GM19238 (cell line): ENCODE results near the gene INVS.
"Not testable (repeated sequence)": the region's sequence is repeated elsewhere in the genome, so short reads cannot be mapped to it uniquely, and the experiment has no call there.

Experiments used
- DNase-seq: peaks from one replicate; pipeline ENCODE4 v3.0.0; 2011; ENCODE audit warnings: low spot score; ENCODE audit not compliant: insufficient read length

The INVS gene, protein sequence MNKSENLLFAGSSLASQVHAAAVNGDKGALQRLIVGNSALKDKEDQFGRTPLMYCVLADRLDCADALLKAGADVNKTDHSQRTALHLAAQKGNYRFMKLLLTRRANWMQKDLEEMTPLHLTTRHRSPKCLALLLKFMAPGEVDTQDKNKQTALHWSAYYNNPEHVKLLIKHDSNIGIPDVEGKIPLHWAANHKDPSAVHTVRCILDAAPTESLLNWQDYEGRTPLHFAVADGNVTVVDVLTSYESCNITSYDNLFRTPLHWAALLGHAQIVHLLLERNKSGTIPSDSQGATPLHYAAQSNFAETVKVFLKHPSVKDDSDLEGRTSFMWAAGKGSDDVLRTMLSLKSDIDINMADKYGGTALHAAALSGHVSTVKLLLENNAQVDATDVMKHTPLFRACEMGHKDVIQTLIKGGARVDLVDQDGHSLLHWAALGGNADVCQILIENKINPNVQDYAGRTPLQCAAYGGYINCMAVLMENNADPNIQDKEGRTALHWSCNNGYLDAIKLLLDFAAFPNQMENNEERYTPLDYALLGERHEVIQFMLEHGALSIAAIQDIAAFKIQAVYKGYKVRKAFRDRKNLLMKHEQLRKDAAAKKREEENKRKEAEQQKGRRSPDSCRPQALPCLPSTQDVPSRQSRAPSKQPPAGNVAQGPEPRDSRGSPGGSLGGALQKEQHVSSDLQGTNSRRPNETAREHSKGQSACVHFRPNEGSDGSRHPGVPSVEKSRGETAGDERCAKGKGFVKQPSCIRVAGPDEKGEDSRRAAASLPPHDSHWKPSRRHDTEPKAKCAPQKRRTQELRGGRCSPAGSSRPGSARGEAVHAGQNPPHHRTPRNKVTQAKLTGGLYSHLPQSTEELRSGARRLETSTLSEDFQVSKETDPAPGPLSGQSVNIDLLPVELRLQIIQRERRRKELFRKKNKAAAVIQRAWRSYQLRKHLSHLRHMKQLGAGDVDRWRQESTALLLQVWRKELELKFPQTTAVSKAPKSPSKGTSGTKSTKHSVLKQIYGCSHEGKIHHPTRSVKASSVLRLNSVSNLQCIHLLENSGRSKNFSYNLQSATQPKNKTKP

DNA sequence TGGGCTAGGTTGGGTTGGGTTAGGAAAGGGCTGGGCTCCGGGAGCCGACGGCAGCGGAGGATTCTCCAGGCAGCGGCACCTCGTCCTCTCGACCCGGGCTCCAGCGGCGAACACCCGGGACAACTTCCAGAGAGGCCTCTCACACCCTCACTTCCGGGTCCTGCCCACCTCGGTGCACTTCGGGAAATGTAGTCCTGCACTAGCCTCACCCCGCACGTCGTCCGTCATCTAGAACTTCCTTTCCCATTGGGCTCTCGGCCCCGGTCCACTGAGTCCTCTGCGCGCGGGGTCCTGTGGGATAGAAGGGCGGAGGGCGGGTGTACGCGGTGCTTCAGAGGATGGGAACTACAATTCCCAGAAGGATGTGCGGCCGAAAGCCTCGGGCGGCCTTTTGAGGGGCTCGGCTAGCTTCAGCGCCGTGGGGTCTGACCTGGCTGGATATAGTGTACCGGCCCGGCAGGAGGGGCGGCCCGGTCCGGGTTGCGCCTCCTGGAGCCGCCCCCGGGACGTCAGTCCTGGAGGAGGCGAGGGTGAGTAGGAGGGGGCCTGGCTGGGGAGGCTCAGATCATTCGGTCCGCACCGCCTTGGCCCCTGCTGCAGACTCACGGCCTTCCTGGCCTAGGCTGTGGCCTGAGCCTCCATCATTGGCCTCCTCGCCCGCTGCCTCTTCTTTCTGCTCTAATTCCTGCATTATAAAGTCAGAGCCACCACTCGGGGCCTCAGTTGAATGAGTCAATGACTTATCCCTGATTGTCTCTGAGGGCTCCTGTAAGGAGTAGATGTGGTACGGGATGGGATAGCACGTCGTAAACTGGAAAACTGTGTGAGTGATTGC lies at the start of gene INVS, which contains the start of gene ERP44:
INVS (plus strand) TSS at position 357 of the 835 bp plus-strand sequence. CDS start 5,279 bp downstream, outside the sequence.
ERP44 (minus strand) TSS at position 114 of the 835 bp plus-strand sequence. CDS start 160 bp downstream, outside the sequence.
- DNase-seq: peak; percentile 84

DNA sequence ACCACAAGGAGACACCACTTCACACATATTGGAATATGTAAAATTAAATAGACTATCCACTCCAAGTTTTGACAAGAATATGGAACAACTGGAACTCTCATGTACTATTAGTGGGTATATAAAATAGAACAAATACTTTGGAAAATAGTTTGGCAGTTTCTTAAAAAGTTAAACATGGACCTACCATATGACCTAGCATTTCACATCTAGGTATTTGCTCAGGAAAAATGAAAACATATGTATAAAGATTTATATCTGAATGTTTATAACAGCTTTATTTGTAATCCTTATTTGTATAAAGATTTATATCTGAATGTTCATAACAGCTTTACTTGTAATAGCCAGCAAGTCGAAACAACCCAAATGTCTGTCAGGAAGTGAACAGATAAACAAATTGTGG lies 49.5 kb upstream of the INVS start:
- DNase-seq: no peak

DNA sequence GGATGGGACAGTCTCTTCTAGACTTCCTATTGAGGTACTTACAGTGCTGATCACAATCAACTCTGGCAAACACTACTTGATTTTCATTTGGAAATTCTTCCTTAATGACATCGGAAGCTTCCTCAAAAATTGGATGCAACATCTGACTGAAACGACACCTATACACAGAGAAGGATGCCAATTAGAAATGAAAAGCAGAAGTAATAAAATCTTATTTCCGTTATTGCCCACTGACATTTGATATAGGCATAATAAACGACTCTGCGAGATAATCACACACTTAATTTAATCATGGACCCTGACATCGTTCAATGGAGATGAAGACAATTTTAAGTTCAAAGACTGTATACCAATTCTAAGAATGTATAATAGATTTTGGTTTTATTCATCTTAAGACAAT lies 46.7 kb upstream of the INVS start:
- DNase-seq: no peak

DNA sequence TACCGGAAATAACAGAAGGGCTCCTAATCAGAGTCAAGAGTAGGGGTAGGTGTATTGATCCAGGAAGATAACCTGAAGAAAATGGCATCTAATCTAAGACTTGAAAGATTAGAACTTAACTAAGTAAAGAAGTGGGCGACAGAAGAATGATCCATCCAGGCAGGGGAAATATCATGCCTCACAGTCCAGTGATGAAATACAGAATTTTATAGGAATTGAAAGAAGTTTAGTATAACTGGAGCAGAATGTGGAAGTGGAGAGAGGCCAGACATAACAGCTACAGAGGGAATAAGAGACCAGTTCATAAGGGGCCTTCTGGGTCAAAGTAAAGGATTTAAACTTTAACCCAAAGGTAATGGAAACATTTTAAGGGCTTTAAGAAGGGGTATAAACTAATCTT lies 42.5 kb upstream of the INVS start:
- DNase-seq: no peak

DNA sequence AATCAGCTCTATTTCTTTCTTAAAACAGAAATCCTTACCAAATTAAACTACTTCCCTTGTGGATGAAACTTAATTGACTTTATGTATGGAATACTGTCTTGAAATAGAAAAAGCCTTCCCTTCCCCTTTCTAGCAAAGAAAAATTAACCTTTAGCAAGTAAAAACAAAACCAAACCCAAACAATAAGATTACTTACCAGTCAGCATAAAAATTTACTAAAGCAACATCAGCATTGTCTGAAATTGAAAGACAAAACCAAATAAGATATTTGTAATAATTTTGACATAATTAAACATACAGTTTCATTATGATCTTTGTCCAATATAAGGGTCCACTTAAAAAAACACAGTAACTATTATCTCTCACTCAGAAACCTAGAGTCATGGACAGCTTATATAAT lies 41.4 kb upstream of the INVS start:
- DNase-seq: no peak

DNA sequence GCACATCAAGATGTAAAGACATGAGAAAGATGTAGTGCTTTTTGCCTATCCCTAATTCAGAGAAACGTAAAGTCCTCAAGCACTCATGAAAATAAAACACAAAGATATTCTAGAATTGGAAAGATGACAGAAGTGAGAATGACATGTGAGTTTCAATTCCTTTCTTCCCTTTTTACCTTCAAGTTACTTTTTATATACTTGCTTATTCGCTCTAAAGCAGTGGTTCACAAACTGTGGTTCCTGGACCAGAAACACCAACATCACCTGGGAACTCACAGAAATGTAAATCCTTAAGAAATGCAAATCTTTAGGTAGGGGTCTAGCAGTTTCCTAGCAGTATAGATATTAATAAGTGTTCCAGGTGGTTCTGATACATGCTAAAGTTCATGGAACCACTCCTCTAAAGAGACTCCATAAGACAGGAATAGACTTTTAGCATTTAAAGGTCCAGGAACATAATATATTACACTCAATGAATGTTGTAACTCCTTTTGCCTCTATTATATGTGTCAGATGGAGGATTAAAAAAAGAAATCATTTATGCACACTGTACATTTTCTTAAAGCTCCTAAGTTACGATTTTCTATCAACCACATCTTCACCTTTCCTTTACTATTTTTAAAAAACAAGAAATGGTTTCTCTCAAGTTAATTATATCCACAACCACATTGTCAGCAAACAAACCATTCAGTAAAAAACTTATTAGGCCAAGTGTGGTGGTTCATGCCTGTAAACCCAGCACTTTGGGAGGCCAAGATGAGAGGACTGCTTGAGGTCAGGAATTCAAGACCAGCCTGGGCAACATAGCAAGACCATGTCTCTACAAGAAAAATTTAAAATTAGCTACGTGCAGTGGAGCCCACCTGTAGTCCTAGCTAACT lies 40.1 kb upstream of the INVS start:
- no peak for DNase-seq

DNA sequence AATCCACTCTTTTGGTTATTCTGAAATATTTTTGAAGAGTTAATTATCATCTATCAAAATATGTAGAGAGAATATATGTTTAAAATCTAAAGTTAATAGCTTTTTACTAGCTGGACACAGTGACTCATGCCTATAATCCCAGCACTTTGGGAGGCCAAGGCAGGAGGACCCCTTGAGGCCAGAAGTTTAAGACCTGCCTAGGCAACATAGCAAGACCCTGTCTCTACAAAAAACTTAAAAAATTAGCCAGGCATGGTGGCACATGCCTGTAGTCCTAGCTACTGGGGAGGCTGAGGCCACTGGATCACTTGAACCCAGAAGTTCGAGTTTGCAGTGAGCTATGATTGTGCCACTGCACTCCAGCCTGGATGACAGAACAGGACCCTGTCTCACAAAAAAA lies 36.4 kb upstream of the INVS start:
- not testable (repeated sequence) for DNase-seq

DNA sequence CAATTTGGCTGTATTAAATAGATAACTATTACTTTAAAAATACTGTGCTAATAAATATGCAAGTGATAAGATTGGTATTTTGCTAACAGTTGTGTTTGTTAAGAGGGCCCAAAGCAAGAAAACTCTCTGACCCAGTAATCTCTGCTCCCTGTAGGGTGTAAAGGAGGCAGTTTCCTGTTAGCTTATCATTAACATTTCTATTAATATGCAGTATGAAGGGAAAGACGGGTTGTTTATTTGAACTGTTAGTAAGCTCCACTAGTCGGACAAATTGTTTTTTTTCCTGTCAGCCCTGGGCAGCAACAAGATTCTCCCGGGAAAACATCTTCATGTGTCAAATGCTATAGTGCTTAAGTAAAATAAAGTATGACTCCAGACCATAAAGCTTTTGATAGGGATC lies 35.9 kb upstream of the INVS start:
- no peak for DNase-seq

DNA sequence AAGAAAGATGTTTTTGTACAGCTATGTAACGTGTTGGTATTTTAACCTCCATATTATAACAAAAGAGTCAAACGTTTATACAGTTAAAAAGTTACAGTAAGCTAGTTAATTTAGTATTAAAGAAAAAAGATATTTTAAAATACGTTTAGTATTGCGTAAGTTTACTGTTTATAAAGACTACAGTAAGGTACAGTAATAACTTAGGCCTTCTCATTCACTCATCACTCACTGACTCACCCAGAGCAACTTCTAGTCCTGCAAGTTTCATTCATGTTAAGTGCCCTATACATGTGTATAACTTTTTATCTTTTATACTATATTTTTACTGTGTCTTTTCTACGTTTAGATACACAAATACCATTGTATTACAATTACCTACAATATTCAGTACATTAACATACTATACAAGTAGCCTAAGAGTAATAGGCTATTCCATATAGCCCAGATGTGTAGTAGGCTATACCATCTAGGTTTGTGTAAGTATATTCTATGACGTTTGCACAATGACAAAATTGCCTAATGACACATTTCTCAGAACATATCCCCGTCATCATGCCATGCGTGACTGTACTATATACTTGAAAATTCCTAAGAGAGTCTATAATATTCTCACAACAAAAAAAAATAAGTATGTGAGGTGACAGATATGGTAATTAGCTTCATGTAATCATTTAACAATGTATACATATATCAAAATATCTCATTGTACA lies 34.0 kb upstream of the INVS start:
- no peak for DNase-seq

DNA sequence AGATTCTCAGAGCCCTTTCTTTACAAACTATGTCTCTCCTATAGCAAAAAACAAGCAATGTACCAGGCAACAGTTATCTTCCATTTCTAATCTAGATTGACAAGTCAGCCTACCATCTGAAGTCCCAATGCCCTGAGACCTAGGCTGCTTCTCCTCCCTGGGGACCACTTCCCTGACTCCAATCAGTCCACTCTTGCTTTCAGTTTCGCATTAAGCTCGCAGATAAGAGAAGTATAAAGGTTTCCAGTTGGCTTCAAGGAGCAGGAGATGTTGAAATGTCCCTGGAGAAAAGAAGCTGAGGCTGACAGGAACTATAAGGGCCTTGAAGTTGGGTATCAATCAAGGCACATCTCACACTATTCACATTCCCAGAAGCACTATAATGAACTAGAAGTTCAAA lies 32.5 kb upstream of the INVS start:
- no peak for DNase-seq

DNA sequence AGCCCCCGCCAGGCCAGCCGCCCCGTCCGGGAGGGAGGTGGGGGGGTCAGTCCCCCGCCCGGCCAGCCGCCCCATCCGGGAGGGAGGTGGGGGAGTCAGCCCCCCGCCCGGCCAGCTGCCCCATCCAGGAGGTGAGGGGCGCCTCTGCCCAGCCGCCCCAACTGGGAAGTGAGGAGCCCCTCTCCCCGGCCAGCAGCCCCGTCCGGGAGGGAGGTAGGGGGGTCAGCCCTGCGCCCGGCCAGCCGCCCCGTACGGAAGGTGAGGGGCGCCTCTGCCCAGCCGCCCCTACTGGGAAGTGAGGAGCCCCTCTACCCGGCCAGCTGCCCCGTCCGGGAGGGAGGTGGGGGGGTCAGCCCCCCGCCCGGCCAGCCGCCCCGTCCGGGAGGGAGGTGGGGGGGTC lies 31.1 kb upstream of the INVS start:
- DNase-seq: not testable (repeated sequence)

DNA sequence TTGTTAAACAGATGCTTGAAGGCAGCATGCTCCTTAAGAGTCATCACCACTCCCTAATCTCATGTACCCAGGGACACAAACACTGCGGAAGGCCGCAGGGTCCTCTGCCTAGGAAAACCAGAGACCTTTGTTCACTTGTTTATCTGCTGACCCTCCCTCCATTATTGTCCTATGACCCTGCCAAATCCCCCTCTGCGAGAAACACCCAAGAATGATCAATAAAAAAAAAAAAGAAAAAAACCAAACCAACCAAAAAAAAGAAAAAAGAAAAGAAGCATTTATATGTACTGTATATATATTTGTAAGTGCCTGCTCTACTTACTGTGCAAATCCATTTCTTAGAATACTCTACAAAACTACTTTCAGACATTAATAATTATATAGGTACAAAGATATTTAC lies 30.0 kb upstream of the INVS start:
- DNase-seq: not testable (repeated sequence)

DNA sequence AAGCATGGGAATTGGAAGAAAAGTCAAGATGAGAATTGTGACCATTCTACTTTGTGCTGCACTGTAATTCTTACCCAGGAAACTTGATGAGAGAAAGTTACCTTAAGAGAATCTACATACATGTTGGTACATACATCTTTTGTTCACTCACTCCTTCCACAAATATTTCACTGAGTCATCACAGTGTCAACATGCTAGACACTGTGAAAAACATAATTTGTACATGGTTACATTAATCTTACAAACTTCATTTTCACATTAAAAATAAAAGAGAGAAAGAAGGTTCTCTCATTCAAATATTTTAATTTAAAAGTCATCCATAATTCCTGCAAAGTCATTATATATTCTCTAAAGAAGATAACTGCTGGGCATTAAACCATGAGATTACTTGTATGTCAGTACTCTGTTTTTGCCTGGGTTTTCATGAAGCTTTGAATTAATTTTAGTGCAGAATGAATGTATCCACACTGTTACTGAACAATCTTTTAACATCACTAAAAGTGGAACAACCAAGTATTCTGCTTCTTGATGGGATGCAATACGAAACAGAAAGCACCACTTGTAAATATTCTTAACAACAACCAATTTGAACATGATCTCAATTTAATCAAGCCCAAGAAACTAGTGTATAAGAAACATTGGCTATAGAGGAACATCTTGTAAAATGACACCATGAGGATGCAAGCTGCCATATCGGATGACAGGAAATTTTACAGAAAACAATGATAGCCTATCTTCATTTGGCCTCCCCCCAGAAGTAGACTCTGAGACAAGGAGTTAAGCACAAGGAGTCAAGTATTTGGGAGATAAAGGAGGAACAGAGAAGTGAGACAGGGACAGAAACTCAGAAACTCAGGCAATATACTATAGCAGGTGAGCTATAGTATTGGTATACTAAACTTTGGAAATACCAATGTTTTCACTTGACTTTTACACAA lies 28.7 kb upstream of the INVS start:
- DNase-seq: no peak

DNA sequence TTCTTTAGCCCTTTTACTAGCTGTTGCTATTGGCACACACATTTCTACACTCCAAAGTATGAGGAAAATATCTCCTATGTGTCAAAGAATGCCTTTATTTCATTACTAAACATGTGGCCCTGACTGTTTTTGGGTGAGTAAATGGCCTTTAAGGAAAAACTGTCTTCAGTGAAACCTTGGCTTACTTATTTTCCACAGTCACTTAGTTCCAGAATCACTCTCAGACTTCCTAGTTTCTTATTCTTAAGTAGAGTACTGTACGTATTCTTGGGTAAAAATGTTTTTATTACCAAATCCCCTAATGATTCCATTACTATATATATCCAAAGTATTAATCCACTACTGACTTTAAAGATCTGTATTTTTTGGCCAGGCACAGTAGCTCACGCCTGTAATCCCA lies 27.8 kb upstream of the INVS start:
- no peak for DNase-seq

DNA sequence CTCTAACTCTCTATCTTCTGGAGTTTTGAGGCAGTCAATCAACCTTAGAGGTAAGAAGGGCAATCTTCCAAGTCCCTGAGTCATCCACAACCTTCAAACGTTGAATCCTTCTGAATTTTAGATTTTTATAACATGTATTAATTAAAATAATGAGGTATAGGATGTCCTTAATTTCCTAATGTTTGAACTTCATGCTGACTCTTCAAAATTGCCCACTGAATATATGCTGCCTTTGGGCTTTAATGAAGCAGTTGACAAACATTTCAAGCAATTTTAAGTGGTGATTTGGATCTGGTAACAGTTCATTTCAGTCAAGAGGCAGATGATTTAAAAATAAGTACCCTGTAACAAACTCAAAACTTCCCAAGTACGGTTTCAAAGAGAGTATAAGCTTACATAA lies 26.2 kb upstream of the INVS start:
- no peak for DNase-seq

DNA sequence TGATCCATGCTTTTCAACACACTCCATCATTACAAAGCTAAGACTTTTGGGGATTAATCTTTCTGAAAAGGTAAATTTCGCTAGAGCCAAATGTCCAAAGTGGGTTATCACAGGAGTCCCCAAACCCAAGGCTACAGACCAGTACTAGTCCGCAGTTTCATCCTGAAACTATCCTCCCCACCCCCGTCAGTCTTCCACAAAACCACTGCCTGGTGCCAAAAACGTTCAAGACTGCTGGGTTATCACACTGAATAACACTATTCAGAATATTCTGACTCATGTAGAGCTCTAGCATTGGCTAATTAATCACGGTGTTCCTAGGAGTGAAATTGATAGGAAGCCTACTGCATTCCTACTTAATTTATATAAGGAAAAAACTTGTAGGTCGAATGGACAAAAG lies 24.9 kb upstream of the INVS start:
- DNase-seq: no peak

DNA sequence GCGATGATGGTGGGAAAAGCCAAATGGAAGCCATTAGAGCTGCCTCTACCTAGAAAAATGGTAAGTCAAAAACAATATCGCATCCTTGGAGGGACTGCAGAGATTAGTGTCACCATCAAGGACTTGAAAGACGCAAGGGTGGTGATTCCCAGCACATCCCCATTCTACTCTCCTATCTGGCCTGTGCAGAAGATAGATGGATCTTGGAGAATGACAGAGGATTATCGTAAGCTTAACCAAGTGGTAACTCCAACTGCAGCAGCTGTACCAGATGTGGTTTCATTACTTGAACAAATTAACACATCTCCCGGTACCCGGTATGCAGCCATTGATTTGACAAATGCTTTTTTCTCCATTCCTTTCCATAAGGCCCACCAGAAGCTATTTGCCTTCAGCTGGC lies 24.1 kb upstream of the INVS start:
- DNase-seq: no peak

DNA sequence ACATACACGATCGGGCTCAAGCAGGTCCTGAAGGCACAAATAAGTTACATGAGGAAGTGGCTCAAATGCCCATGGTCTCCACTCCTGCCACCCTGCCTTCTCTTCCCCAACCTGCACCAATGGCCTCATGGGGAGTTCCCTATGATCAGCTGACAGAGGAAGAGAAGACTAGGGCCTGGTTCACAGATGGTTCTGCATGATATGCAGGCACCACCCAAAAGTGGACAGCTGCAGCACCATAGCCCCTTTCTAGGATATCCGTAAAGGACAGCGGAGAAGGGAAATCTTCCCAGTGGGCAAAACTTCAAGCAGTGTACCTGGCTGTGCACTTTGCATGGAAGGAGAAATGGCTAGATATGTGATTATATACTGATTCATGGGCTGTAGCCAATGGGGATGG lies 22.8 kb upstream of the INVS start:
- DNase-seq: not testable (repeated sequence)
